ENCODE results near the gene CCT8L2.
"Not testable (repeated sequence)": the region's sequence is repeated elsewhere in the genome, so short reads cannot be mapped to it uniquely, and the experiment has no call there.

DNA sequence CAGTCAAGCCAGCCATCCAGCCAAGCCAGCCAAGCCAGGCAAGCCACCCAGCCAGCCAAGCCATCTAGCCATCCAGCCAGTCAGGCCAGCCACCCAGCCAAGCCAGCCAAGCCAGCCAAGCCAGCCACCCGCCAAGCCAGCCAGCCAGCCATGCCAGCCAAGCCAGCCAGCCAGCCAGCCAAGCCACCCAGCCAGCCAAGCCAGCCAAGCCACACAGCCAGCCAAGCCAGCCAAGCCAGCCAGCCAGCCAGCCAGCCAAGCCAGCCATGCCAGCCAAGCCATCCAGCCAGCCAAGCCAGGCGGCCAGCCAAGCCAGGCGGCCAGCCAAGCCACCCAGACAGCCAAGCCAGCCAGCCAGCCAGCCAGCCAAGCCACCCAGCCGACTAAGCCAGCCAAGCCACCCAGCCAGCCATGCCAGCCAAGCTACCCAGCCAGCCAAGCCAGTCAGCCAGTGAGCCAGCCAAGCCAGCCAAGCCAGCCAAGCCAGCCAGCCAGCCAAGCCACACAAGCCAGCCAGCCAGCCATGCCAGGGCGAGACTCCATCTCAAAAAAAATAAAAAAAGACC lies 31.4 kb downstream of the CCT8L2 start:
- TF ChIP-seq POLR2AphosphoS5 (IDR thresholded peaks at IDR 0.05): not testable (repeated sequence)
- TF ChIP-seq, protein P1, sequence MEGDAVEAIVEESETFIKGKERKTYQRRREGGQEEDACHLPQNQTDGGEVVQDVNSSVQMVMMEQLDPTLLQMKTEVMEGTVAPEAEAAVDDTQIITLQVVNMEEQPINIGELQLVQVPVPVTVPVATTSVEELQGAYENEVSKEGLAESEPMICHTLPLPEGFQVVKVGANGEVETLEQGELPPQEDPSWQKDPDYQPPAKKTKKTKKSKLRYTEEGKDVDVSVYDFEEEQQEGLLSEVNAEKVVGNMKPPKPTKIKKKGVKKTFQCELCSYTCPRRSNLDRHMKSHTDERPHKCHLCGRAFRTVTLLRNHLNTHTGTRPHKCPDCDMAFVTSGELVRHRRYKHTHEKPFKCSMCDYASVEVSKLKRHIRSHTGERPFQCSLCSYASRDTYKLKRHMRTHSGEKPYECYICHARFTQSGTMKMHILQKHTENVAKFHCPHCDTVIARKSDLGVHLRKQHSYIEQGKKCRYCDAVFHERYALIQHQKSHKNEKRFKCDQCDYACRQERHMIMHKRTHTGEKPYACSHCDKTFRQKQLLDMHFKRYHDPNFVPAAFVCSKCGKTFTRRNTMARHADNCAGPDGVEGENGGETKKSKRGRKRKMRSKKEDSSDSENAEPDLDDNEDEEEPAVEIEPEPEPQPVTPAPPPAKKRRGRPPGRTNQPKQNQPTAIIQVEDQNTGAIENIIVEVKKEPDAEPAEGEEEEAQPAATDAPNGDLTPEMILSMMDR (IDR thresholded peaks at IDR 0.05): not testable (repeated sequence)
